Measurements from ENCODE around the gene TLE6. TPM values are rescaled to one million over a fixed set of nuclear protein-coding genes. Genes with fewer than 3 reads are reported as not detected.
"Not testable (repeated sequence)": the region's sequence is repeated elsewhere in the genome, so short reads cannot be mapped to it uniquely, and the experiment has no call there.

TLE6 gene
- total RNA-seq, 1 experiment from 2014 or later: 0.48 TPM

GRCh38 chr19:3003046-3003445 lies 25.7 kb downstream of the TLE6 start:
- DNase-seq (ENCODE audit: low spot score): no peak

- DNase-seq (ENCODE audit: low spot score): no peak
Measured at GRCh38 chr19:3004522-3004921, 27.2 kb downstream of the TLE6 start.

- no peak for DNase-seq (ENCODE audit: low spot score)
Measured at GRCh38 chr19:3005345-3005744, 28.0 kb downstream of the TLE6 start.

GRCh38 chr19:3006075-3006767 lies 28.9 kb downstream of the TLE6 start:
- peak; percentile 38 for DNase-seq (ENCODE audit: low spot score)

GRCh38 chr19:3007975-3008374 lies 30.6 kb downstream of the TLE6 start:
- DNase-seq (ENCODE audit: low spot score): no peak

- DNase-seq (ENCODE audit: low spot score): no peak
Measured at GRCh38 chr19:3008994-3009393, 31.6 kb downstream of the TLE6 start.

- DNase-seq (ENCODE audit: low spot score): no peak
Measured at GRCh38 chr19:3010871-3011270, 33.5 kb downstream of the TLE6 start.

- DNase-seq (ENCODE audit: low spot score): not testable (repeated sequence)
Measured at GRCh38 chr19:3012059-3012458, 34.7 kb downstream of the TLE6 start.

GRCh38 chr19:3012621-3013262 lies 35.4 kb downstream of the TLE6 start:
- DNase-seq (ENCODE audit: low spot score): no peak

- no peak for DNase-seq (ENCODE audit: low spot score)
Measured at GRCh38 chr19:3013263-3013725, 35.9 kb downstream of the TLE6 start.

GRCh38 chr19:3014135-3014534 lies 36.8 kb downstream of the TLE6 start:
- no peak for DNase-seq (ENCODE audit: low spot score)

GRCh38 chr19:3015126-3016057 lies 38.0 kb downstream of the TLE6 start:
- no peak for DNase-seq (ENCODE audit: low spot score)

GRCh38 chr19:3017923-3018322 lies 40.6 kb downstream of the TLE6 start:
- DNase-seq (ENCODE audit: low spot score): no peak

GRCh38 chr19:3019211-3019854 lies 42.0 kb downstream of the TLE6 start:
- DNase-seq (ENCODE audit: low spot score): no peak

GRCh38 chr19:3020321-3020960 lies 43.1 kb downstream of the TLE6 start:
- no peak for DNase-seq (ENCODE audit: low spot score)

- DNase-seq (ENCODE audit: low spot score): no peak
Measured at GRCh38 chr19:3024509-3024869, 47.1 kb downstream of the TLE6 start.

- DNase-seq (ENCODE audit: low spot score): no peak
Measured at GRCh38 chr19:3024870-3025548, 47.6 kb downstream of the TLE6 start.

- no peak for DNase-seq (ENCODE audit: low spot score)
Measured at GRCh38 chr19:3025549-3025886, 48.2 kb downstream of the TLE6 start.

- no peak for DNase-seq (ENCODE audit: low spot score)
Measured at GRCh38 chr19:3026768-3027167, 49.4 kb downstream of the TLE6 start.

- DNase-seq (ENCODE audit: low spot score): no peak
Measured at GRCh38 chr19:3027292-3027691, 49.9 kb downstream of the TLE6 start.

- no peak for DNase-seq (ENCODE audit: low spot score)
Measured at GRCh38 chr19:3027981-3028304, 50.6 kb downstream of the TLE6 start.
